A673 (cell line): ENCODE measurements around the gene CLCN4.

Experiments
- CTCF ChIP-seq: fragments of 300-800, 200-600 bp; sonication (generic); conservative IDR thresholded peaks from 2 replicates; pipeline ENCODE4 v1.5.1; 2017; ENCODE audit warnings: low read depth, mild to moderate bottlenecking, antibody characterized with exemption, low read length, moderate library complexity, mixed read lengths
- EZH2 ChIP-seq: fragments of 200-600 bp; sonication (generic); IDR thresholded peaks from 2 replicates; pipeline ENCODE4 v1.6.1; 2017; ENCODE audit warnings: borderline replicate concordance, low read depth, mild to moderate bottlenecking, mixed read lengths, antibody characterized with exemption, low read length; ENCODE audit not compliant: poor library complexity, severe bottlenecking

- TF ChIP-seq CTCF = no peak
- no peak for TF ChIP-seq EZH2
Measured at GRCh38 chrX:10133980-10134676, 22.6 kb upstream of the CLCN4 start.
